HEK293 (cell line): ENCODE measurements around the gene F2R.

Experiments
- CTCF ChIA-PET: fragments of 350-600 bp; formaldehyde crosslinking; extraction: SDS; loops from one replicate; lab custom pipeline; 2021; ENCODE audit warnings: antibody characterized with exemption; lab: Yijun Ruan, JAX
- POLR2A ChIA-PET: fragments of 300-600 bp; formaldehyde crosslinking; extraction: SDS; loops from one replicate; lab custom pipeline; 2020; ENCODE audit warnings: antibody characterized with exemption, inconsistent platforms; lab: Yijun Ruan, JAX
- H3K27ac ChIP-seq: fragments of 200-500 bp; sonication (Bioruptor generic); 2 replicates; pipeline ENCODE4 v1.5.1; 2014; ENCODE audit warnings: low read depth, low read length, control low read depth, inconsistent platforms; ENCODE audit errors: extremely low read depth
- H3K36me3 ChIP-seq, 2 experiments: fragments of 200-500 bp in 1 of 2; sonication (Bioruptor generic) in 1 of 2; 1 replicate in 1 of 2; 2 replicates in 1 of 2; pipeline ENCODE4 v1.5.1; 2014 to 2017; ENCODE audit warnings: inconsistent platforms in 2 of 2, low read length in 2 of 2; ENCODE audit not compliant: control insufficient read depth in 2 of 2, insufficient read depth in 1 of 2
- H3K4me1 ChIP-seq: fragments of 200-500 bp; sonication (Bioruptor generic); 2 replicates; pipeline ENCODE4 v1.5.1; 2014; ENCODE audit warnings: mild to moderate bottlenecking, low read length, inconsistent platforms; ENCODE audit not compliant: control insufficient read depth, insufficient read depth
- H3K4me3 ChIP-seq: 2 replicates; pipeline ENCODE4 v1.5.1; 2011; ENCODE audit warnings: low read depth, mild to moderate bottlenecking, control low read depth, low read length, moderate library complexity
- H3K9me3 ChIP-seq: fragments of 200-500 bp; sonication (Bioruptor generic); 2 replicates; pipeline ENCODE4 v1.5.1; 2014; ENCODE audit warnings: low read depth, low read length, inconsistent platforms; ENCODE audit not compliant: control insufficient read depth, insufficient read depth
- GLI2 ChIP-seq: fragments of 450-650 bp; formaldehyde crosslinking; IDR thresholded peaks from 2 replicates; pipeline ENCODE4; 2017; ENCODE audit warnings: missing biosample characterization, missing genetic modification characterization, low read depth, borderline replicate concordance
- HOXC10 ChIP-seq: sonication (generic); formaldehyde crosslinking; IDR thresholded peaks from 2 replicates; pipeline ENCODE4 v1.8.1; 2023; ENCODE audit warnings: mild to moderate bottlenecking, missing genetic modification reagents
- KLF16 ChIP-seq: fragments of 450-650 bp; formaldehyde crosslinking; IDR thresholded peaks from 2 replicates; pipeline ENCODE4 v1.5.1; 2017; ENCODE audit warnings: missing biosample characterization, missing genetic modification characterization
- MYNN ChIP-seq: fragments of 450-650 bp; formaldehyde crosslinking; IDR thresholded peaks from 2 replicates; pipeline ENCODE4 v1.5.1; 2016; ENCODE audit warnings: missing biosample characterization, missing genetic modification characterization, borderline replicate concordance
- OSR2 ChIP-seq: fragments of 450-650 bp; formaldehyde crosslinking; IDR thresholded peaks from 2 replicates; pipeline ENCODE4 v1.5.1; 2016; ENCODE audit warnings: missing biosample characterization, missing genetic modification characterization
- SCRT1 ChIP-seq: fragments of 450-650 bp; formaldehyde crosslinking; IDR thresholded peaks from 2 replicates; pipeline ENCODE4 v1.5.1; 2016; ENCODE audit warnings: missing biosample characterization, missing genetic modification characterization, borderline replicate concordance
- SETDB1 ChIP-seq: IDR thresholded peaks from one replicate; pipeline ENCODE4 v1.6.1; 2017; ENCODE audit warnings: mild to moderate bottlenecking, low read length, moderate library complexity, mixed read lengths; ENCODE audit not compliant: insufficient read length
- ZIC2 ChIP-seq: fragments of 450-650 bp; formaldehyde crosslinking; IDR thresholded peaks from 2 replicates; pipeline ENCODE4 v1.5.1; 2016; ENCODE audit warnings: missing biosample characterization, missing genetic modification characterization
- ZNF169 ChIP-seq: fragments of 450-650 bp; formaldehyde crosslinking; IDR thresholded peaks from 2 replicates; pipeline ENCODE4 v1.5.1; 2016; ENCODE audit warnings: missing biosample characterization, missing genetic modification characterization
- ZNF341 ChIP-seq: fragments of 450-650 bp; formaldehyde crosslinking; IDR thresholded peaks from 2 replicates; pipeline ENCODE4; 2016; ENCODE audit warnings: low read depth, missing biosample characterization, missing genetic modification characterization
- ZNF501 ChIP-seq: fragments of 450-650 bp; formaldehyde crosslinking; IDR thresholded peaks from 2 replicates; pipeline ENCODE4 v1.5.1; 2016; ENCODE audit warnings: missing biosample characterization, missing genetic modification characterization
- ZNF561 ChIP-seq: fragments of 450-650 bp; IDR thresholded peaks from 2 replicates; pipeline ENCODE4 v1.5.1; 2018; ENCODE audit warnings: missing biosample characterization, missing genetic modification characterization, borderline replicate concordance
- ZNF654 ChIP-seq: fragments of 450-650 bp; formaldehyde crosslinking; IDR thresholded peaks from 2 replicates; pipeline ENCODE4 v1.5.1; 2016; ENCODE audit warnings: low read depth, missing biosample characterization, missing genetic modification characterization
- ZNF658 ChIP-seq: fragments of 450-650 bp; formaldehyde crosslinking; IDR thresholded peaks from 2 replicates; pipeline ENCODE4; 2016; ENCODE audit warnings: missing biosample characterization, missing genetic modification characterization
- ZNF701 ChIP-seq: fragments of 450-650 bp; formaldehyde crosslinking; IDR thresholded peaks from 2 replicates; pipeline ENCODE4 v1.5.1; 2016; ENCODE audit warnings: missing biosample characterization, missing genetic modification characterization
- ZNF792 ChIP-seq: fragments of 450-650 bp; formaldehyde crosslinking; IDR thresholded peaks from 2 replicates; pipeline ENCODE4 v1.5.1; 2016; ENCODE audit warnings: missing biosample characterization, missing genetic modification characterization
- TF ChIP-seq, protein P1 (sequence below): IDR thresholded peaks from 2 replicates; pipeline ENCODE4 v1.6.1; 2011; ENCODE audit warnings: mild to moderate bottlenecking, low read depth, low read length, borderline replicate concordance
- TF ChIP-seq, protein P2 (sequence below): fragments of 450-650 bp; formaldehyde crosslinking; IDR thresholded peaks from 2 replicates; pipeline ENCODE4 v1.5.1; 2016; ENCODE audit warnings: missing biosample characterization, missing genetic modification characterization
- TF ChIP-seq, protein P3 (sequence below): fragments of 450-650 bp; formaldehyde crosslinking; IDR thresholded peaks from 2 replicates; pipeline ENCODE4 v1.5.1; 2016; ENCODE audit warnings: missing biosample characterization, missing genetic modification characterization
- TF ChIP-seq, protein P4 (sequence below): fragments of 450-650 bp; formaldehyde crosslinking; IDR thresholded peaks from 2 replicates; pipeline ENCODE4 v1.5.0; 2017; ENCODE audit warnings: missing biosample characterization, missing genetic modification characterization, borderline replicate concordance
- TF ChIP-seq, protein P5 (sequence below): fragments of 450-650 bp; formaldehyde crosslinking; IDR thresholded peaks from 2 replicates; pipeline ENCODE4 v1.5.1; 2016; ENCODE audit warnings: missing biosample characterization, missing genetic modification characterization

The F2R gene

DNA sequence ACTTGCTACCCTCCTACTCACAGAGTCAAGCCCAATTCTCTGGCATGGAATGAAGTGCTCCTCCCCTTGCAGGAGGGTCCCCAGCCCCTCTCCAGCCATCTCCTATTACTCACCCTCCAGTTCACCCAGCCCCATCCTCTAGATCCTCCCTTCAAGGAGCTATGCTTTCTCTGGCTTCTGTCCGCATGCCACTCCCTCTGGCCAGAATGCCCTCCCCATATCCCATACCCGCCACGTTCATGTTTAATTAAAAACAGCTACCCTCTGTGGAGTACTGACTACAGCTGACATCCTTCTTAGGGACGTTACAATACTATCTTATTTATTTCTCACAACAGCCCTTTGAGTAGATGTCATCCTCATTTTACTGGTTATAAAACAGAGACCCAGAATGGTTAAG lies 3.0 kb downstream of the F2R start:
- Histone ChIP-seq H3K4me1 (no peaks in the 10 kb centered on the region), H3K9me3 (no peaks in the 10 kb centered on the region), H3K27ac (no peak overlapping the region), H3K36me3 (peaks cover 0 to 3% of the 10 kb centered on the region in 2 experiments; a peak in 1 of 3 replicates), H3K4me3 (no peak overlapping the region)
- ChIA-PET CTCF (interaction anchor here (0.5 to 3.4 kb wide), 2 partner anchors 55 to 147 kb away, joined by 6 to 25 read pairs; no protein-coding TSS in a partner anchor), POLR2A (interaction anchor here (0.6 kb wide), 1 partner anchor 115 kb away, joined by 3 read pairs; no protein-coding TSS in a partner anchor)
- TF ChIP-seq, protein P1, sequence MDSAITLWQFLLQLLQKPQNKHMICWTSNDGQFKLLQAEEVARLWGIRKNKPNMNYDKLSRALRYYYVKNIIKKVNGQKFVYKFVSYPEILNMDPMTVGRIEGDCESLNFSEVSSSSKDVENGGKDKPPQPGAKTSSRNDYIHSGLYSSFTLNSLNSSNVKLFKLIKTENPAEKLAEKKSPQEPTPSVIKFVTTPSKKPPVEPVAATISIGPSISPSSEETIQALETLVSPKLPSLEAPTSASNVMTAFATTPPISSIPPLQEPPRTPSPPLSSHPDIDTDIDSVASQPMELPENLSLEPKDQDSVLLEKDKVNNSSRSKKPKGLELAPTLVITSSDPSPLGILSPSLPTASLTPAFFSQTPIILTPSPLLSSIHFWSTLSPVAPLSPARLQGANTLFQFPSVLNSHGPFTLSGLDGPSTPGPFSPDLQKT: no peak
- no peak for TF ChIP-seq ZIC2 (tag by site-specific recombination)
- TF ChIP-seq MYNN: no peak
- no peak for TF ChIP-seq HOXC10 (CRISPR knock-in tag)
- no peak for TF ChIP-seq ZNF501 (tag by site-specific recombination)
- no peak for TF ChIP-seq ZNF658 (tag by site-specific recombination)
- TF ChIP-seq GLI2 (tag by site-specific recombination): no peak
- TF ChIP-seq ZNF341: no peak
- TF ChIP-seq ZNF561 (tag by site-specific recombination): no peak
- TF ChIP-seq ZNF169 (tag by site-specific recombination): no peak
- TF ChIP-seq, protein P2, sequence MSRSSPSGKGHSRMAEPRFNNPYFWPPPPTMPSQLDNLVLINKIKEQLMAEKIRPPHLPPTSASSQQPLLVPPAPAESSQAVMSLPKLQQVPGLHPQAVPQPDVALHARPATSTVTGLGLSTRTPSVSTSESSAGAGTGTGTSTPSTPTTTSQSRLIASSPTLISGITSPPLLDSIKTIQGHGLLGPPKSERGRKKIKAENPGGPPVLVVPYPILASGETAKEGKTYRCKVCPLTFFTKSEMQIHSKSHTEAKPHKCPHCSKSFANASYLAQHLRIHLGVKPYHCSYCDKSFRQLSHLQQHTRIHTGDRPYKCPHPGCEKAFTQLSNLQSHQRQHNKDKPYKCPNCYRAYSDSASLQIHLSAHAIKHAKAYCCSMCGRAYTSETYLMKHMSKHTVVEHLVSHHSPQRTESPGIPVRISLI (tag by site-specific recombination): no peak
- no peak for TF ChIP-seq ZNF792 (tag by site-specific recombination)
- no peak for TF ChIP-seq OSR2 (tag by site-specific recombination)
- TF ChIP-seq, protein P3, sequence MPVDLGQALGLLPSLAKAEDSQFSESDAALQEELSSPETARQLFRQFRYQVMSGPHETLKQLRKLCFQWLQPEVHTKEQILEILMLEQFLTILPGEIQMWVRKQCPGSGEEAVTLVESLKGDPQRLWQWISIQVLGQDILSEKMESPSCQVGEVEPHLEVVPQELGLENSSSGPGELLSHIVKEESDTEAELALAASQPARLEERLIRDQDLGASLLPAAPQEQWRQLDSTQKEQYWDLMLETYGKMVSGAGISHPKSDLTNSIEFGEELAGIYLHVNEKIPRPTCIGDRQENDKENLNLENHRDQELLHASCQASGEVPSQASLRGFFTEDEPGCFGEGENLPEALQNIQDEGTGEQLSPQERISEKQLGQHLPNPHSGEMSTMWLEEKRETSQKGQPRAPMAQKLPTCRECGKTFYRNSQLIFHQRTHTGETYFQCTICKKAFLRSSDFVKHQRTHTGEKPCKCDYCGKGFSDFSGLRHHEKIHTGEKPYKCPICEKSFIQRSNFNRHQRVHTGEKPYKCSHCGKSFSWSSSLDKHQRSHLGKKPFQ (tag by site-specific recombination): no peak
- TF ChIP-seq, protein P4, sequence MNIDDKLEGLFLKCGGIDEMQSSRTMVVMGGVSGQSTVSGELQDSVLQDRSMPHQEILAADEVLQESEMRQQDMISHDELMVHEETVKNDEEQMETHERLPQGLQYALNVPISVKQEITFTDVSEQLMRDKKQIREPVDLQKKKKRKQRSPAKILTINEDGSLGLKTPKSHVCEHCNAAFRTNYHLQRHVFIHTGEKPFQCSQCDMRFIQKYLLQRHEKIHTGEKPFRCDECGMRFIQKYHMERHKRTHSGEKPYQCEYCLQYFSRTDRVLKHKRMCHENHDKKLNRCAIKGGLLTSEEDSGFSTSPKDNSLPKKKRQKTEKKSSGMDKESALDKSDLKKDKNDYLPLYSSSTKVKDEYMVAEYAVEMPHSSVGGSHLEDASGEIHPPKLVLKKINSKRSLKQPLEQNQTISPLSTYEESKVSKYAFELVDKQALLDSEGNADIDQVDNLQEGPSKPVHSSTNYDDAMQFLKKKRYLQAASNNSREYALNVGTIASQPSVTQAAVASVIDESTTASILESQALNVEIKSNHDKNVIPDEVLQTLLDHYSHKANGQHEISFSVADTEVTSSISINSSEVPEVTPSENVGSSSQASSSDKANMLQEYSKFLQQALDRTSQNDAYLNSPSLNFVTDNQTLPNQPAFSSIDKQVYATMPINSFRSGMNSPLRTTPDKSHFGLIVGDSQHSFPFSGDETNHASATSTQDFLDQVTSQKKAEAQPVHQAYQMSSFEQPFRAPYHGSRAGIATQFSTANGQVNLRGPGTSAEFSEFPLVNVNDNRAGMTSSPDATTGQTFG (tag by site-specific recombination): no peak

DNA sequence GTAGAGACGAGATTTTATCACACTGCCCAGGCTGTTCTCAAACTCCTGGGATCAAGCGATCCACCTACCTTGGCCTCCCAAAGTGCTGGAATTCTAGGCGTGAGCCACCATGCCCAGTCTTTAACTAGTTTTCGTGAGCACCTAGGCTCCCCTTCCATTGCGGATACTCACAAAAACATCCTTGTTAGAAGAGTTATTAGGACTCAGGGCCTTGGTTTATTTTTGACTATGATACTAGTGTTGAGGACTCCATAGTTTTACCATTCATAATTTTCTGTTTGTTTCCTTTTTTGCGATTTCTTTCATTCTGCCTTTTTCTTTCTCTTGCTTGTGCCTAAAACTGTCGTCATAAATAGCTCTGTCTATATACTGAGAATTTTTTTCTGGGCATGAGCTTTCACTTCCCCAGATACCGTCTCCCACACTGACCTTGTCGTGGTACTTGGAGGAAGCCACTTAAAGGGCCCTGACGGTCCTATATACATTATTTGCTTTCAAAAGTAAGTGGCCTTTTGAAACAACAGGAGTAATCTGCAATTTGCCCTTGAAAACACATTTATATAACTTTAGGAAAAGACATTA lies 5.2 kb downstream of the F2R start:
- TF ChIP-seq SCRT1 (tag by site-specific recombination) (no peak), ZNF654 (tag by site-specific recombination) (no peak), SETDB1 (no peak), ZNF701 (tag by site-specific recombination) (no peak), KLF16 (no peak)
- TF ChIP-seq, protein P5, sequence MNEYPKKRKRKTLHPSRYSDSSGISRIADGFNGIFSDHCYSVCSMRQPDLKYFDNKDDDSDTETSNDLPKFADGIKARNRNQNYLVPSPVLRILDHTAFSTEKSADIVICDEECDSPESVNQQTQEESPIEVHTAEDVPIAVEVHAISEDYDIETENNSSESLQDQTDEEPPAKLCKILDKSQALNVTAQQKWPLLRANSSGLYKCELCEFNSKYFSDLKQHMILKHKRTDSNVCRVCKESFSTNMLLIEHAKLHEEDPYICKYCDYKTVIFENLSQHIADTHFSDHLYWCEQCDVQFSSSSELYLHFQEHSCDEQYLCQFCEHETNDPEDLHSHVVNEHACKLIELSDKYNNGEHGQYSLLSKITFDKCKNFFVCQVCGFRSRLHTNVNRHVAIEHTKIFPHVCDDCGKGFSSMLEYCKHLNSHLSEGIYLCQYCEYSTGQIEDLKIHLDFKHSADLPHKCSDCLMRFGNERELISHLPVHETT: no peak
- TF ChIP-seq, all 188 proteins: peak for 0
- ChIA-PET CTCF (interaction anchor here (0.9 to 2.5 kb wide), 2 partner anchors 98 to 120 kb away, joined by 3 to 8 read pairs; partner anchors contain the start of gene F2RL1), POLR2A (interaction anchor here (0.6 kb wide), 2 partner anchors 34 to 98 kb away, joined by 3 read pairs; partner anchors contain the start of gene F2RL1)
- Histone ChIP-seq H3K27ac (no peak overlapping the region), H3K4me1 (no peaks in the 10 kb centered on the region), H3K9me3 (no peaks in the 10 kb centered on the region), H3K4me3 (no peak overlapping the region), H3K36me3 (peaks cover 0 to 3% of the 10 kb centered on the region in 2 experiments; a peak in 1 of 3 replicates)
